GM18909 (cell line): Measurements from ENCODE around the gene NRAP.

Source experiments
- ATAC-seq: cut with Tn5 transposase; IDR thresholded peaks from one replicate; pipeline ENCODE4 v1.9.1; 2021; ENCODE audit warnings: mild to moderate bottlenecking; ENCODE audit not compliant: unreplicated experiment, poor library complexity

Gene NRAP

DNA sequence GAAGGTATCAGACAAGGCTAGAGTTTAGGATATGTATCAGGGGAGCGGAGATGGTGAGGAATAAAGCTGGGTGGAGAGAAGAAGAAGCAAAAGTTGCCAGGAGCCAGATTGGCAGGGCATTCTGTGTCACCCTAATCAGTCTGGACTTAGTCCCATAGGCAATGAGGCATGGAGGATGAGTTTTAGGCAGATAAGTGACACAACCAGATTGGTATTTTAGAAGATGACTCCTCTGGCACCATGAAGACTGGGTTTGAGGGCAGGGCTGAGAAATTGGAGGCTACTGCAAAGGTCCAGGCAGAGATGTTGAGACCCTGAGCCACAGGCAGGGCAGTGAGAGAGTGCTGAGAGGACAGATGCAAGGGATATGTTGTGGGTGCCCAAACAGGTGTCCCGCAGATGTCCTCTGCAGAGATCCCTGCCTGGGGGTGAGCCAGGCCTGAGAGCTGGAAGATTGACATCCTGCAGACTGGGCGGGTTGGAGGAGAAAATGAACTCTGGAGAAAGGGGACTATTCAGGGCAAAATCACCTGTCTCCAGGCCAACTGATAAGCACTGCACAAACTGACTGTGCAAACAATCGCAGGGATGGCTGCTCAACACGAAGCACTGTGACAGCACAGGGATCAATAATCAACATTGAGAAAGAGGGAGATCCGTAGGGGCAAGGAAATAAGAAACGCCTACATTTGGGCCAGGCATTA lies 122.8 kb downstream of the NRAP start:
- ATAC-seq: no peak

DNA sequence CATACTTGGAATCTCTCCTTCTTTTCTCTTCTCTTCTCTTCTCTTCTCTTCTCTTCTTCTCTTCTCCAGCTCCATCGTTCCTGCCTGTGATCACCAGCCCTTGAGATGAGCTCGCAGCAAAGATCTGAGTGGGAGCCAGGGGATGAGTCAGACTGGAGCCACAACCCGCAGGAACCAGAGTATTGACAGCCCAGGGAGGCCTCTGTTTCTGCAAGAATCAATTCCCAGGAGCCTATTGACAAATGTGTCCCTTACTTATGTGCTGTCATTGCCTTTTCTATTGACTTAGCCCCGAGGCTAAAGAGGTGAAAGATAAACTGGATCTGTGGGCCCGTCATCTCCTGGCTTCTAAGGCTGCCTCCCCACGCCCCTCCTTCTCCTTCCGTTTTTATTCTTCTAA lies 124.1 kb downstream of the NRAP start:
- ATAC-seq: no peak
